Heart left ventricle (tissue), 16 donors: ENCODE results near the gene AGO3. TPM values are rescaled to one million over a fixed set of nuclear protein-coding genes. Genes with fewer than 3 reads are reported as not detected.

Experiments
- ATAC-seq, 4 donors: fragments of 200-7000 bp; cut with Tn5 transposase; one replicate each; pipeline ENCODE4 v1.9.1; 2020 to 2022; ENCODE audit warnings: moderate library complexity in 4 of 4, mild to moderate bottlenecking in 3 of 4, moderate number of reproducible peaks in 1 of 4
- DNase-seq, 5 donors: peaks; one replicate each; pipeline ENCODE4 v3.0.0-alpha.2; 2020
- H3K27ac ChIP-seq, 12 donors: fragments of 200-600 bp; sonication (generic) in 4 of 12; one replicate each; pipeline versions ENCODE4 v1.5.0 to v1.8.0; 2016 to 2022; ENCODE audit warnings: mild to moderate bottlenecking in 2 of 12
- H3K27me3 ChIP-seq, 9 donors: fragments of 200-600 bp; sonication (generic) in 2 of 9; one replicate each; pipeline versions ENCODE4 v1.5.1 to v1.8.0; 2016 to 2022; ENCODE audit warnings: mild to moderate bottlenecking in 3 of 9
- H3K36me3 ChIP-seq, 9 donors: fragments of 200-600 bp; sonication (generic) in 2 of 9; one replicate each; pipeline versions ENCODE4 v1.5.0 to v1.8.0; 2018 to 2022; ENCODE audit warnings: mild to moderate bottlenecking in 2 of 9
- H3K4me1 ChIP-seq, 12 donors: fragments of 200-600 bp; sonication (generic) in 4 of 12; one replicate each; pipeline versions ENCODE4 v1.5.0 to v1.8.0; 2016 to 2022; ENCODE audit warnings: mild to moderate bottlenecking in 3 of 12
- H3K4me3 ChIP-seq, 12 donors: fragments of 200-600 bp; sonication (generic) in 4 of 12; one replicate each; pipeline versions ENCODE4 v1.5.0 to v1.8.0; 2017 to 2022; ENCODE audit warnings: mild to moderate bottlenecking in 9 of 12, moderate library complexity in 4 of 12
- H3K9me3 ChIP-seq, 12 donors: fragments of 200-600 bp; sonication (generic) in 4 of 12; one replicate each; pipeline versions ENCODE4 v1.5.0 to v1.8.0; 2016 to 2022; ENCODE audit warnings: mild to moderate bottlenecking in 1 of 12
- POLR2A ChIP-seq, 2 donors: fragments of 450-650 bp; IDR thresholded peaks; one replicate each; pipeline ENCODE4 v1.6.1; 2017; ENCODE audit warnings: antibody characterized with exemption in 2 of 2, mild to moderate bottlenecking in 2 of 2, moderate library complexity in 2 of 2
- WGBS, 4 donors: extraction: QIAGEN DNeasy Blood & Tissue Kit in 2 of 4; methylation state at CpG; one replicate each; pipeline versions ENCODE4 v1.1.5 to v1.1.7; 2013 to 2018; 5-methylcytosine and 5-hydroxymethylcytosine counted together
- intact Hi-C, 10 donors: fragments of 100-400 bp; cut with DNase I; formaldehyde crosslinking; loops; one replicate each; pipeline versions ENCODE4 v1.11.1 to v1.14.2; 2022
- polyA plus RNA-seq, 2 donors: library from polyadenylated mRNA; stranded (reverse); fragments of 200-250 nt; gene quantifications; one replicate each; pipeline ENCODE4 v1.2.3, GENCODE V29; 2013
- total RNA-seq, 9 donors: library from RNA; depleted of rRNA in 2 of 9; stranded (reverse); fragments of >200 nt in 2 of 9; fragmentation: NEBNext Ultra II Directional in 3 of 9; extraction: Animal tissue kit (Norgen Biotek cat#: 25700) in 3 of 9; gene quantifications; one replicate each; pipeline versions ENCODE4 v1.1.0 to v1.2.4, GENCODE V29; 2016 to 2023
- TF ChIP-seq, protein P1 (sequence below), 12 donors: fragments of 200-600 bp; sonication (generic) in 4 of 12; IDR thresholded peaks; one replicate each; pipeline versions ENCODE4 v1.5.0 to v1.8.0; 2018 to 2022; ENCODE audit warnings: antibody characterized with exemption in 12 of 12, mild to moderate bottlenecking in 5 of 12
- donor health status: ischemic (EF 13 %, LVEDD 7.1; RV severe dilation, severe dysfunction).
- donor health status: healthy with polysubstance abuse.
- donor health status: DM: no; HTN: yes; CAD: no.
- donor health status: DM: no; HTN: no; CAD: no.
- donor health status: ischemic (EF 25% LVEDD 6.9; RV normal size, moderate dysfunction).
- donor health status: ischemic (EF 25% LVEDD 5.7; RV mildly dilated, moderate dysfunction).
- donor health status: healthy.
- donor health status: DM: yes; HTN: yes; CAD: no.
- donor health status: ischemic (EF 35%, LVEDD 5.7; RV mildly dilated, moderate dysfunction).
- donor health status: nonischemic (EF 11% LVEDD 7.7; RV severe dilation, severe dysfunction).
- donor health status: DM: yes; HTN: yes; CAD: no.
- donor health status: PGD.
- donor health status: ischemic (EF 29% LVEDD 5.4; RV normal size, mild dysfunction).
- donor health status: nonischemic (EF 23%, LVEDD 6.1; RV moderate dilation, normal function).

AGO3 gene
- total and polyA plus RNA-seq, 11 donors = 2.8 to 18.8 (median 12.2) TPM

DNA sequence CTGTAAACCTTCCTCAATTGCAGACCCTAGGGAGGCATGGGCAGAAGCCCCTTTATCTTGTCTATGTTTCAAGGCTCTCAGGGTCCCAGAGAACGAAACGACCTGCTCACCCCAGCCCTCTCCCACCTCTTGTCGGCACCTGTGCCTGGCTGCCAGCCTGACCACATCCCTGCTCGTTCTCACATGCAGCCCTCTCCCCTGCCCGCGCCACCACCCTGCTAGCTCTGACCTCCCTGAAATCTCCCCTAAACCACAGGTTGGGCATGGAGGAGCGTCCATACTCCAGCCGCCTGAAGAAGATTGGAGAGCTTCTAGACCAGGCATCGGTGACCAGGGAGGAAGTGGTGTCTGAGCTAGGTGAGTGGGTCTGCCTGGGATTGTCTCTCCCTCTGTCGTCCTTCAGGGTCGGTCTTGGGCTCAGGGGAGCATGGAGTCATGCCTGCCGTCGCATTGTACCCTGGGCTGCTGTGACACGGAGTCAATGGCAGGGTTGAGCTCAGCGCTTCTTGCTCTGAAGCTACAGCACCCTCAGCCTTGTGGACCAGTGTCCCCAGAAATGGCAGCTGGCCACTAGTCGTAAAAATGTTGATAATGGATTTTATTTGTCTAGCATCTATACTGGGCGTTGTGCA is 161.4 kb downstream of the AGO3 start:
- TF ChIP-seq, protein P1, sequence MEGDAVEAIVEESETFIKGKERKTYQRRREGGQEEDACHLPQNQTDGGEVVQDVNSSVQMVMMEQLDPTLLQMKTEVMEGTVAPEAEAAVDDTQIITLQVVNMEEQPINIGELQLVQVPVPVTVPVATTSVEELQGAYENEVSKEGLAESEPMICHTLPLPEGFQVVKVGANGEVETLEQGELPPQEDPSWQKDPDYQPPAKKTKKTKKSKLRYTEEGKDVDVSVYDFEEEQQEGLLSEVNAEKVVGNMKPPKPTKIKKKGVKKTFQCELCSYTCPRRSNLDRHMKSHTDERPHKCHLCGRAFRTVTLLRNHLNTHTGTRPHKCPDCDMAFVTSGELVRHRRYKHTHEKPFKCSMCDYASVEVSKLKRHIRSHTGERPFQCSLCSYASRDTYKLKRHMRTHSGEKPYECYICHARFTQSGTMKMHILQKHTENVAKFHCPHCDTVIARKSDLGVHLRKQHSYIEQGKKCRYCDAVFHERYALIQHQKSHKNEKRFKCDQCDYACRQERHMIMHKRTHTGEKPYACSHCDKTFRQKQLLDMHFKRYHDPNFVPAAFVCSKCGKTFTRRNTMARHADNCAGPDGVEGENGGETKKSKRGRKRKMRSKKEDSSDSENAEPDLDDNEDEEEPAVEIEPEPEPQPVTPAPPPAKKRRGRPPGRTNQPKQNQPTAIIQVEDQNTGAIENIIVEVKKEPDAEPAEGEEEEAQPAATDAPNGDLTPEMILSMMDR (IDR thresholded peaks at IDR 0.05) = no peak
- no peak for TF ChIP-seq POLR2A (IDR thresholded peaks at IDR 0.05)
- no peaks in the 10 kb centered on the region for H3K27me3 ChIP-seq
- no peaks in the 10 kb centered on the region for H3K9me3 ChIP-seq
- DNase-seq (no peak), ATAC-seq (no peak)
- 90 to 93% (median 92%) methylated on average over 13 to 17 of the region's 17 CpGs for WGBS, 4 donors
- H3K4me3 ChIP-seq = no peak overlapping the region
- H3K4me1 ChIP-seq = peaks cover 0 to 61% (median 31%) of the 10 kb centered on the region in 12 donors
- intact Hi-C loops = no loop called here
- H3K27ac ChIP-seq = no peak overlapping the region
- peaks cover 4 to 57% (median 48%) of the 10 kb centered on the region in 9 donors for H3K36me3 ChIP-seq

DNA sequence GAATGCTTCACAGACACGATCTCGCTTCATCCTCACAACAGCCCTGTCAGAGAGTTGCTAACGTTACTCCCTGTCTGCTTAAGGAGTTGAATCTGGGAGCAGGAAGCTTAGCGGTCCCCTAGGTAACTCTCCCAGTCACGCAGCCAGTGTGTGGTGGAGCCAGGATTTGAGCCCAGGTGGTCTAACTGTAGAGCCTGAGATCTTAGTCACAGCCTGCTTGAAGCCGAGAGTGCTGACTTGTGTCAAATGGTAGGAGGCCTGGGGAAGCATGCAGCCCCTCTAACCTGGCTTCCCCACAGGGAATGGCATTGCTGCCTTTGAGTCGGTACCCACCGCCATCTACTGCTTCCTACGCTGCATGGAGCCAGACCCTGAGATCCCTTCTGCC is 161.9 kb downstream of the AGO3 start:
- 91 to 96% (median 93%) methylated on average over 9 of the region's 9 CpGs for WGBS, 4 donors
- intact Hi-C loops = no loop called here
- peaks cover 4 to 57% (median 48%) of the 10 kb centered on the region in 9 donors for H3K36me3 ChIP-seq

DNA sequence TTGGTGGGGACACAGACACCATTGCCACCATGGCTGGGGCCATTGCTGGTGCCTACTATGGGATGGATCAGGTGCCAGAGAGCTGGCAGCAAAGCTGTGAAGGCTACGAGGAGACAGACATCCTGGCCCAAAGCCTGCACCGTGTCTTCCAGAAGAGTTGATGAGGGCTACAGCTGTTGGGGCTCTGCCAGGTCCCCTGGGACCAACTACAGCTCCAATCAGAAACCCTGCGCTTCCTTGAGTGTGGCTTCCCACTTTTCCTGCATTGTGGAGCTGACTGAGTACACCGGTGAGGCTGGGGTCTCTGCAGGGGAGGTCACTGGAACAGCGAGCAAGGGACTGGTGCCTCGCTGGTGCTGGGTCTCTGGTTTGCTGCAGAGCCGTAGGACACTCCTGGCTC is 162.3 kb downstream of the AGO3 start:
- no peak overlapping the region for H3K4me3 ChIP-seq
- H3K9me3 ChIP-seq = no peaks in the 10 kb centered on the region
- ATAC-seq (no peak), DNase-seq (no peak)
- peak overlapping the region in 1 of 12 donors; percentile 13 for H3K27ac ChIP-seq
- intact Hi-C loops = no loop called here
- 35 to 70% (median 66%) methylated on average over 4 to 7 of the region's 7 CpGs for WGBS, 4 donors
- peaks cover 4 to 57% (median 48%) of the 10 kb centered on the region in 9 donors for H3K36me3 ChIP-seq
- H3K4me1 ChIP-seq = peaks cover 0 to 57% (median 28%) of the 10 kb centered on the region in 12 donors
- TF ChIP-seq POLR2A (IDR thresholded peaks at IDR 0.05) = no peak
- no peaks in the 10 kb centered on the region for H3K27me3 ChIP-seq

More for the DNA sequence above, 161.9 kb downstream of the AGO3 start:
- no peak for ATAC-seq
- H3K27me3 ChIP-seq = no peaks in the 10 kb centered on the region
- no peak for TF ChIP-seq POLR2A (IDR thresholded peaks at IDR 0.05)
- TF ChIP-seq, protein P1 (IDR thresholded peaks at IDR 0.05) = no peak
- peaks cover 0 to 61% (median 31%) of the 10 kb centered on the region in 12 donors for H3K4me1 ChIP-seq
- DNase-seq = no peak
- no peak overlapping the region for H3K27ac ChIP-seq
- H3K9me3 ChIP-seq = no peaks in the 10 kb centered on the region
- no peak overlapping the region for H3K4me3 ChIP-seq

DNA sequence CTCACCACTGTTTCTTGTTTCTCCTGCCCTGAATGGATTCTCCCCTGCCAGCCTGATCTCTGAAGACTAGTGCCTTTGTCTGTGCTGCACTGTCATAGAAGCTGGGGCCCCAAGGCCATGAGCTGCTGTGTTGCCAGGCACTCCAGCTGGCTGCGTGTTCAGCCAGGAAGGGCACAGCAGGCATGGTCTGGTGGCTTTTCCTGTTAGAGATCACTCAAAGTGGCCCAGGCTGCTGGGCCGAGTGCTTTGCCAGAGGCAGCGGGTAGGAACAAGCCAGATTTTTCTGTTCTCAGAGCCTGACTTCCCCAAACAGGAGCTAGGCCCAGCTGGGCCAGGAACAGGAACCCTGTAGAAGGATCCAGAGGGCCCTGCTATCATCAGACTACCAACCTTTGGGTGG is 163.0 kb downstream of the AGO3 start:
- TF ChIP-seq, protein P1 (IDR thresholded peaks at IDR 0.05) = no peak
- TF ChIP-seq POLR2A (IDR thresholded peaks at IDR 0.05) = no peak
- WGBS, 4 donors = 58 to 87% (median 74%) methylated on average over 3 of the region's 3 CpGs
- Histone ChIP-seq H3K27ac (peak overlapping the region in 5 of 12 donors; percentile 13 to 63 (median 22)), H3K36me3 (peaks cover 4 to 57% (median 48%) of the 10 kb centered on the region in 9 donors), H3K9me3 (no peaks in the 10 kb centered on the region), H3K4me3 (no peak overlapping the region), H3K4me1 (peaks cover 0 to 54% (median 26%) of the 10 kb centered on the region in 12 donors), H3K27me3 (no peaks in the 10 kb centered on the region)
- ATAC-seq = peak; percentile 2 to 56 (median 28)
- DNase-seq = peak in 1 of 5 donors; percentile 65
- intact Hi-C loops = no loop called here
